HG03066 (cell line): ENCODE measurements around the gene YPEL2.

Experiments
- ATAC-seq: cut with Tn5 transposase; IDR thresholded peaks from one replicate; pipeline ENCODE4 v1.9.1; 2021; ENCODE audit warnings: low read depth; ENCODE audit not compliant: unreplicated experiment

The YPEL2 gene

DNA sequence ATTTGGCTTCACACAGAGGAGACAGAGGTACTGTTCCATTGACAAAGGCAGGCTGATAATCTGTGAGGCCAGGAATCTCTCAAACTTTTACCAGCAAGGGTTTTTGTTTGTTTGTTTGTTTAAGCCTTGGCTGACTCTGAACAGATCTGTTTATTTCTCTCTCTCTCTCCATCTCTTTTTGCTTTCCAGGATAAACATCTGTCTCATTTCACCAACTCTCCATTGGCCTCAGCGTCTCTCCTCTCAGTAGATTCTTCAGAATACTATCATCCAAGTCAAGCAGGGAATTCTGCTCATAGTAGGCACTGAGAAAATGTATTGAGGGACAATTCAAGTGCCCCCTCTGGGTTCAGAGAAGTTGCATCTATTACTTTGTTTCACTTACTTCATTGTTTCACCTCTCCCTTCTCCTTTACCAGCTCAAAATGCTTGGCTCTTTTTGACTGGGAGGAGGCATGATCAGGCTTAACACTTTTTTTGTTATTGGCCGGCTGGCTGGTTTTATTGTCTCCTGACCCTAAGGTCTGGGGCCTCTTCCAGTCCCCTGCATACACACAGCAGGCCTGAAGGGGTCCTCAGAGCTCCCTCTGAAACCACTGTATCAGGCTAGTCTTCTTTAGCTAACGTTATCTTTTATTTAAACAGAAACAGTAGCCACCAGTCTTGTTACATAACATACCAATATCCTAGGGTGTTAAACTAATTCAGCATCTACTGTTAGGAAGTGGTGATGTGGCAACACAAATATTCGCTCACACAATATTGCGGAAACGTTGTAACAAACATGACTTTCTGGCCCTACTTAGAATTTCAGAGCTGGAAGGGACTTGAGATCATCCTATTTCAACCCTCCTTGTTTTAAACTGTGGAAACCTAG, 2.0 kb upstream of the YPEL2 start:
- no peak for ATAC-seq

DNA sequence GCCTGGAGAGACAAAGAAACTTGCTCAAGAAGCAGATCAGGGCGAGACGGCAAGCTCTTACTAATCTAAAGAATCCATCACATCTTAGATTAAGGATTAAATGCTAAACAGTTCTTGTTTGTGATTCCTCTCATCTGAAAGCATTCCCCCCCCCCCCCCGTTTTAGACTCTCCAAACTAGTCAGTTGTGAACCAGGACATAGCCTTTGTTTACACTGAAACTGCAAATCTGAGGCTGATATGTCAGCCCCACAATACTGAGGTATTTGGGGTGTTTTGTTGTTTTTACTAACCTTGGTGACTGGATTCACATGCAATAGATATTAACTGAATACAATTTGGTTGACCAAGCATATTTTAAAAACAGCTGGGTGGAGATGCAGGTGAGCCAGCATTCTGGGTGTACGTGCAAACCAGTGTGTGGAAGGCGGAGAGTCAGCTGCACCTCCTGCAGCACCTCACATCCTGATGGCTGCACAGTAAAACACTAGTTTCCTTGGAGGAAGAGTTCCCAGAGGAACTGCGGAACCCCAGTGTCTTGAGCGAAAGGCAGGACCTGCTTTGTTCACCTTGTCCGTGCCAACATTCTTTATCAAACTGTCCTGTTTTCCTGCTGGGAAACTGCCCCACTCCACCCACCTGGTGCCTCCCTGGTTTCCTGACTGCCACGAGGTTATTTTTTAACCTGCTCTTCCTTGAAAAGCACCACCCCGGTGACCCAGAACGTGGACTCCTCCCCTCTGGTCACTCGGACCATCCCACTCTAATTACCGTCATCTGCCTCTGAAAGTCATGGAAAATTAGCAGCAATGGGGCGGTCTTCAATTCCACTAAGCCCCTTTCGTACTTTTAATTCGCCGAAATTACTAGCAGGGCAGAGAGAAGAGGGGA, 1.2 kb upstream of the YPEL2 start:
- no peak for ATAC-seq

DNA sequence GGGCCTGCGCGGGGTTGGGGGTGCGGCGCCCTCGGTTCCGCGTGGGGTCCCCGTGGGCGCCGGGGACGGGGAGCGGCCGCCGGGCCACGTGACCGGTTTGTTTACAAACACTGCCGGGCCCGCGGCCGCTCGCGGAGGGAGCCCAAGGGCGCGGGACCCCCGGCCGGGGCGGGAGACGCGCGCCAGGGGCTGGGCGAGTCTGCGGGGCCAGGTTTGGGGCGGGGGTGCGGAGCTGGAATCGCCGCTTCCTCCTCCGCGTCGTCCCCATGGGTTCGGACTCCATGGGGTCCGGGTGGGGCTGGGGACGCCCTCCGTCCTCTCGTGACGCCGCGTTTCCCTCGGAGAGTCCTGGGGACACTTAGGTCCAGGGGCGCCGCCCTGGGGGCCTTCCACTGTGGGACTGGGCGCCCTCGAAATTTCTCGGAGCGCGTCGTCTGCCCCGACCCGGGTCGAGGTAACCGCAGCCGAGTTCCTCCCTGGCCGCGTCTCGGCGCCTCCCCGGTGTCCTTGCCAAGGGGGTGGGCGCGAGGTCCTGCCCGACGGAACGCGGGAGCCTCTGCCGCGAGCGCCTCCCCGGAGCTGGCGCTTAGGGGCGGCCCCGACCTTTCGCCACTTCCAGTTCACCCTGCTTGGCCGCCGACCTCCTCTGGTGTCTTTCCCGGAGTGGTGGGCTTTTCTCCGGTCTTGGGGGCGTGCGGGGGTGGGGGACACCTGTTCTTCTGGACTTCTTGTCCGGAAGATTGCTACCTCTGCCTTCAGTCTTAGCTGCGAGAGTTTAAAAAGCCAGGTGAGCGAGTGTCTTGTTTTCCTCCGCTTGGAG, 684 bp downstream of the YPEL2 start:
- ATAC-seq: peak; percentile 16

DNA sequence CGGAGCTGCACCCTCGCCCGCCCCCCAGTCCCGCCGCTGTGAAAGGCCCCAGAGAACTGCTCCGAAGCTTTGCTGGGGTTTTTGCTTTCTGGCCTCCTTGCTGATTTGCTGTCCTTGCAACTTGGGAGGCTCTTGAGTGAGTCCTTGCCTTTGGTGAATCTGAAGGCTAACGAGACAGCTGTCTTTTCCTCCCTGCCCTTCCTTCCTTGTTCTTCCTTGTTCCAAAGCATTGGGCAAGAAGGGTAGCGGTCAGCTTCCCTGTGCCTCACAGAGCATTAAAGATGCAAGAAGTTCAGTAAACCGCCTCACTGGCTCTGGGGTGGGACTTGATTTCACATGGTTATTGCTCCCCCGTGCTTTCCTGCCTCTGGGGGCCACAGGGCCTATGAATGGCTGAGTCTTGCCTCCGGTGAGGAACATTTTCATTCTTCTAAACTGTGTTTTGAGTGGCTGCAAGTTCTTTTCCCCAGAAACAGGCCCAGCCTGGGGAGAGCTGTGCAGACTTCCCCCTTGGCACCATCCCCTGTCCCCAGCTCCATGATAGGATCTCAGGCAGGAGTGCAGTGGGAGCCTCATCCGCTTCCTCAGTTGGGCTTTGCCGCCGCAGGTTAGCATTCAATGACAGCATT, 1.4 kb downstream of the YPEL2 start:
- ATAC-seq: no peak

DNA sequence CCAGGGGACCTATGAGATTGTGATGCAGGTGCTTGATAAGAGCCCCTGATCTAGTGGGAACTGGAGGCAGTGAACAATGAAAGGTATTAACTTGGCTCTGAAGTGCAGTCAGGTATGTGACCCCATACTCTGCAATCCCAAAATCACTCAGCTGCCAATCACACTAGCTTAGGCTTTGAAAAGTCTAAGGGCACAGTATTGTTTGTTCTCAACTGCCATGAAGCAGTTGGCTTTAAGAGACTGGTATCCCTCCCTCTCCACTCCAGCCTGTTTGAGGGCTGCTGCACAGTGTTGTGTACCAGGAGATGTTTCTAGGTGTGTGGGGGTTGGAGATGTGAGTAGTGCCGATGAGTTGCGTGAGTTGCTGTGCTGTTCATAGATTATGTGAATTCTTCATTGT, 2.4 kb downstream of the YPEL2 start:
- no peak for ATAC-seq

DNA sequence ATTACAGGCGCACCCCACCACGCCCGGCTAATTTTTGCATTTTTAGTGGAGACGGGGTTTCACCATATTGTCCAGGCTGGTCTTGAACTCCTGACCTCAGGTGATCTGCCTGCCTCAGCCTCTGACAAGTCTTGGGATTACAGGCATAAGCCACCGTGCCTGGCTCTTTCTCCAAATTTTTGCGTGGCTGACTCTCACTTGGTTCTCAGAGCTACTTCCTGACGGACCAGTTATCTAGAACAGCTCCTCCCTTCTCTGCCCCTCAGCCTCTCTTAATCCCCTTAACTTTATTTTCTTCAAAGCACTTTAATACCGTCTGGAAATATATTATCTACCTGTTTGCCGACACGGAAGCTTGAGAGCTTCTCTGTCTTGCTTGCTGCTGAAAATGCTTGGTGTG, 4.2 kb downstream of the YPEL2 start:
- no peak for ATAC-seq

DNA sequence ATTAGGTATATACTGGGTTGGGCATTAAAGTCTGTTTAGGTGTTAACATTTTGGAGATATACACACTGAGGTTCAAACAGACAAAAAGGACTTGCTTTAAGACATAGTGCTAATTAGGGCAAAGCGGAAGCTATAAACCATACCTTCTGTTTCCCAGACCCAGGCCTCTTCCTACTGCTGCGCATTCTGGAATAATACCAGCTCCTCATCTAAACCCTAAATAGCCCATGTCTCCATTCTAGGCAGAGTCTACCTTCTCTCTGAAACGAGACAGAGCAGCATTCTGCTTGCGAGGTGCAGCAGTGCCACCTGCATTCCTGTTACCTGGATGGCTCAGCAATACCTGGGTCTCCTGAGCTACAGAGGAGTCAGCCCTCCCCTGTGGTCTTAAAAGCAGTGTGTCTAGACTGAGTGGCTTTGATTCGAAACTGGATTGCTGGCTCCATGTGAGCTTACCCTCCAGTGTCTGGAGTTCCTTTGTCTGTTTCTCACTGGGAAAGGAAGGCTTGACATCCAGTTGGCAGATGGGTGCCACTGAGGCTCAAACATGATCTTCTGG, 6.4 kb downstream of the YPEL2 start:
- no peak for ATAC-seq

DNA sequence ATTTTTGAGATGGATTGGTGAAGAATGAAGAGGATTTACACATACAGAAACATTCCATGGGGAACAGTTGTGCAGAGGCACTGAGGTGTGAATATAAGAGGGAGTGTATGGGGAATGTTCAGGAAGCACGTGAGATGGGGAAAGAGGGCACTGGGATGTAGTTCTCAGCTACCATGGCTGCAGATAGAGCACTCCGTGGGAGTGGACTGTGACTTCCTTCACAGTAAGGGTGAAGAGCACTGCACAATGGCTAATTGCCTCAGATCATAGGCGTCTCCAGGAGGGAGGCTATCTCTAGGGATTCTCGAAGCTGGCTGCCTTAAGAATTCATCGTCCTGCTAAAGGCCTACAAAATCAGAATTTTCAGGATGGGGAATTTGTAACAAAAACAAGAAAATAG, 7.0 kb downstream of the YPEL2 start:
- no peak for ATAC-seq

DNA sequence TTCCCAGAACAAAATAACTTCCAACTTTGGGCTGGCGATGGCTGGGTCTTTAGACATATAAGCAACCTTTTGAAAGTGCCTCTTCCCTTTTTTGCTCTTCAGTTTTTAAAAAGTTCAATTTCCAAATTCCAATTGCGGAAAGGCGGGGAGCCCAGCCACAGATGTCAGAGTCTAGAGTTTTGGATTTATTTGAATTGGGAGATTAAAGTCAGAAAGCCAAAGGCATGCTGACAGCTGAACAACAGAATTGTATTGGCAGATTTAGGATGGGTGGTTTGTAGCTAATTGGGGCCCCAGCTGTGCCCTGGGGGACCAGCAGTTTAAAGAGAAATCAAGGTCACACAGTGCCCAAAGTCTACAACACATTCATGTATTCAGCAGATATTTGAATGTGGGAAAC, 10.5 kb downstream of the YPEL2 start:
- ATAC-seq: no peak

DNA sequence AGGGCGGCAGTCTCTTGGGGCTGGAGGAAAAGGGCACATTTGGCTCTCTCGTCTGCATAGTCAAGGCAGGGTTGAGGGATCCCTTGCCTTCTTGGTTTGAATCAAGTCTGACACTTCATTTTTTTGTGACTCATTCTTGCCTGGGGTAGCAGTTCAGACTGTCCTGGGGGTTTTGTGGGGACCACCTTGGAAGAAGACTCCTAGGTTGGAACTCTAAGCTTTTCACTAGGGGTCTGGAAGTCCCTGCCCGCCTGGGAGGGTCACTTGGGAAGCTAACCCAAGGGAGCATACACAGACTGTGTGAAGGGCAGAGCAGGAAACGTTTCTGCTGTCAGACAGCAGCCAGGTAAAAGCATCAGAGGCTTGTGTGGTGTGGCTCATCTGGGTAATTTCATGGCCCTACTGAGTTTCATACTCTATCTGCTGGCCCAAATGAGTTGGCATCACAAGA, 11.3 kb downstream of the YPEL2 start:
- no peak for ATAC-seq

DNA sequence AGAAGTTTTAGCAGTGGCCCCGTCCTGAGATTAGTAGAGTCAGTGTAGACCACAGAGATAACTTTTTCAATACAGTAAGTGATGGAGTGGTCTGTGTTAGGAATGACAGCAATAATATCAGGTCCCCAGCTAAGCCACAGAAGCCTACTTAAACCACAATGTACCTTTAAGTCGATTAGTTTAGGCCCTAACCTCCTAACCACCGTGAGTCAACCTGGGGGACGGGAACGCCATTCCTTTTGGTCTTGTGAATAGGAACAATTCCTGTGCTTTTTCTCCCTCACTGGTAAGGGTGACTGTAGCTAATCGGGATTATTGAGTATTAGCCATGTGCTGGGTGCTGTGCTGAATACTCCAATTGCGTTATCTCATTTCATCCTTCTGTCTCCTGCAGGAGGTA, 14.0 kb downstream of the YPEL2 start:
- no peak for ATAC-seq

DNA sequence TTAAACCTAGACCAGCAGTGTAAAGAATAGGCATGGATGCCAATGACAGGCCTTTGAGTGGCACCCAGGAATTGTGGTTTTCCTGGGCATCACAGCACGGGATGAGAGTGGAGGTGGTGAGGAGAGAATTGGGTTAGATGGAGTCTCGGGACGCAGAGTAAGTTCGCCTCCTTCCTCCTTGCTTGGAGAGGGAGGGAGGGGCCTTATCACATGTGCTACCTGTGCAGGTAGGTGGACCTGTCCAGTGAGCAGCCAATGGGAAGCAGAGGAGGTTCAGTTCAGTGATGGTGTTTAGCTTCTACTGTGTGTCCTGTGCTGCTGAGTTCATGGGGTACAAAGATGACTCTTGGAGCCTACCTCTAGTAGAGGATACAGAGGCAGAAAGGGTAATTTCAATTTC, 14.9 kb downstream of the YPEL2 start:
- no peak for ATAC-seq

DNA sequence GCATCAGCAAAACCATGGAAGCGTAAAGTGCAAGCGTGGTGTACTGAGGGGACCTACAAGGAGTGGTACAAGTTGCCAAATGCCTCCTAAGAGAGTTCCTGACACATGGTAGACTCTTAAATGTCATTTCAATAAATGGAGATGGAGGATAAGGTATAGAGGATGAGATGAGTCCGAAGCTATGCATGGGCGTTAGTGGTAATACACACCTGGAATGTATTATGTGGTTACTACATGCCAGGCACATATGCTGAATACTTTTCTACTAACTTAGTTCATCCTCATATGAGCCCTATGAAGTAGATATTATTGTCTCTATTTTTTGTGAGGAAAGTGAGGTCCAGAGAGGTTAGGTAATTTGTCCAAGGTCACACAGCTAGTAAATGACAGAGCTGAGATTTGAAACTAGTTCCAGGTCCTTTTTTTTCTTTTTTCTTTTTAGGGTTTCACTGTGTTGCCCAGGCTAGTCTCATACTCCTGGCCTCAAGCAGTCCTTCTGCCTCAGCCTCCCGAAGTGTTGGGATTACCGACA, 15.5 kb downstream of the YPEL2 start:
- ATAC-seq: no peak

DNA sequence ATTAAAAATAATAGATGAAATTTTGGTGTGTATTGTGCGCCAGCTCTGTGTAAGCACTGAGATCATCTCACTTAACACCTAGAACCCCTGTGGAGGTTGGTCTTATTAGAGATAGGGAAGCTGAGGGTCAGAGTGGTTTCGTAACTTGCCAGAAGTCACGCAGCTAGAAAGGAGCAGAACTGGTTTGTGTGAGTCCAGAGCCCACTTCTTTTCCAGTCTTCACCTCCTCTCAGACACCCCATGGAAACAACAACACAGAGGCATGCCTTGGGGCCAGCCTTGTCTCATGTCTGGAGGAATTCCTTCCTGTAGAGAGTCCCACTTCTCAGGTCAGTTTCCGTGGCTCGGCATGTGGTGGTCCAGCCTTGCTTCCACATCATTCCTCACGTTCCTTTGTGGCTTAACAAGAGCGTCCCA, 16.5 kb downstream of the YPEL2 start:
- no peak for ATAC-seq

DNA sequence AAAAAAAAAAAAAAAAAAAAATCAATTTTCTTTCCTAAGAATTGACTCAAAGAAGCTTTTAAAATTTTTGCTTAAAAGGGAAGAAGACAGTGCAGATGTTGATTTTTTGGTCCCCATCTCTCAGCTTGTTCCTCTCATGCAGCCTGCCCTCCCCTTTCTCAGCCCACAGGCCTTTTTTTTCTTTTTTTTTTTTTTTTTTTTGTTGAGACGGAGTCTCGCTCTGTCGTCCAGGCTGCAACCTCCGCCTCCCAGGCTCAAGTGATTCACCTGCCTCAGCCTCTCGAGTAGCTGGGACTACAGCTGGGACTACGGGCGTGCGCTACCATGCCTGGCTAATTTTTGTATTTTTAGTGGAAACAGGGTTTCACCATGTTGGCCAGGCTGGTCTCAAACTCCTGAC, 17.7 kb downstream of the YPEL2 start:
- no peak for ATAC-seq

DNA sequence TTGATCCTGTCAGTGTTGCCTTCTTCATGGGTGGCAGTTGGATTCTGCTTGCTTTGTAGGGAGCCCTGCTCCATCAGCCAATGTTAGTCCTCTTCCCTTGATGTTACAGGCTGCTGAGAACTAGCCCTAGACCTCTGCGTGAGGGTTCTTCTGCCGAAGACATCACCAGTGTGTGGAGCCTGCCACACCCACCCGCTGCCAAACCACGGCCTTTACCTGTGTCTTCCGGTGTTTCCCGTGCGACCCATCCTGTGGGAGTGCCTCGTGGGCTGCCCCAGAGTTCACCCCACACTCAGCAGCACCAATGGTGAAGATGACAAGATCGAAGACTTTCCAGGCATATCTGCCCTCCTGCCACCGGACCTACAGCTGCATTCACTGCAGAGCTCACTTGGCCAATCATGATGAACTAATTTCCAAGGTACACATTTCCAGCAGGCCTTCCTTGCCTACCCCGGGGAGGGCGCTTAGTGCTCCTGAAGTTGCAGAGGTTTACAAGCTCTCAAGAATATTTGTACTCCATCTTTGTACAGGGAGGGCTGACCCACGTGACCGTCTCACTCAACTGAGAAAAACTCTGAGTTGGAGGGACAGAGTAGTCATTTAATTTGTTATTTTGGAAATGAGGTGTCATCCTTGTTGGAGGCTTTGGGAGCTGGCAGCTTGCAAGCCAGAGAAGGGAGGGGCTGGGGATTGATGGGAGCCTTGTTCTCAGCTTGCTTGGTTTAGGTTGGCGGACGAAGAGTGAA, 21.8 kb downstream of the YPEL2 start:
- ATAC-seq: no peak

DNA sequence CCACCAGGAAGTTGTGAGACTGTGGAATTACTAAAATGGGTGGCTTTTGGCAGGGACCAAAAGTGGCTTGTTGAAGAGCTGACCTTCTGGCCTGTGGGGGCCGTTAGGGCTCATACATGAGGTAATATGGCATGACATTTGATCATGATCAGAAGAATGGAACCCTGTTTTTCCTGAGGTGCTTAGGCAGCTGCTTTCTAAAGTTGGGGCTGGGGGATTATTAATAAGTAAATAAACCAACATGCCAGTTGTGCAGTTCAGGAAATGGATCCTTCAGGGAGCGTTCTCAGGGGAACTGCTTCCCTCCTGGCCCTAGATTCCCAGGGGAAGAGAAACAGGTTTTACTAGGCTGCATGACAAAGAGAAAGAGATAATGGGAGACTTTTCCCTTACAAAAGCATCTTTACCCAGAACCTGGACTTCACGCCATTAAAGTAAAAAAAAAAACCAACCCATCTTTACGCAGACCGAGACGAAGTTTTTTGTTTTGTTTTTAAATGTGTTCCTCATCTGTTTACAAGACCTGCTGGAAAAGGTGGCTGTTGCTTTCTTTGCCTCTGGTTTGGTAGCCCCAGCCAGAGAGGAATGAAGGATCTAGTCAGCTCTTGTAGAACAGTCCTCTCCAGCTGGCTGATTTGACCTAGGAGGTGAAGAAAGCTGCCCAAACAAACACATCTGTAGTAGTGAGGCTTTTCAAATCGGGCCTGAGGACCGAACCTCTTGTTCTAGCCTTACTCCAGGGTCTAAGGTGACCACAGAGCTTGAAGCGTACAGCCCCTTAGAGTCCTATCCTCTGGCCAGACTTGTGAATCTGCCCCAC, 22.7 kb downstream of the YPEL2 start:
- ATAC-seq: no peak

DNA sequence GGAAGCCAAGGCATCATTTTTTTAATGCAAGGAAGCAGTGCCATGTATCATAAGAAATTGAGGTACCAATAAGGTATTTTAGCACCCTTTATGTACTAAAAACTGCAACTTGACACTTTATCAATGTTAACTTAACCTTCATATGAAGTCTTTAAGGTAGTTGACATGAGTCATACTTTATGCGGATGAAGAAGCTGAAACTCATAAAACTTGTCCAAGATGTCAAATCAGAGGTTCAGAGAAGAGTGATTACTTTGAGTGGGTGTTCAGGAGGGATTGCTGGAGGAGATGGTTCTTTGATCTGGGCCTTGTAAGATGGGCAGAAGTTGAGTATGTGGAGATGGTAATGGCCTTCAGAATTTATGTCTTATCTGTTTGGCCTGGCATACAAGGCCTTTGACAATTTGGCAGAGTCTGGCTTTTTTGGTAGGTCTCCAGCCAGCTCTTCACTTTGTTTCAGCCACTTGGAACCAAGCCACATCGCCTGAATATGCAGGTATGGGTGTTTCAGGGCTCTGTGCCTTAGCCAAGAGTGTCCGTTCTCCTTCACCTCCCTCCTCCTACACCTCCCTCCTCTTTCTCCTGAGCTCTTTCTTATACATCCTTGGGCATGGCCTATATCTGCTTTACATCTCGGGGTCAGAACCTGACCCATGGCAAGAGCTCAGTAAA, 23.7 kb downstream of the YPEL2 start:
- no peak for ATAC-seq
